Measurements from ENCODE around the gene PPM1B.
"Not testable (repeated sequence)": the region's sequence is repeated elsewhere in the genome, so short reads cannot be mapped to it uniquely, and the experiment has no call there.

PPM1B gene

DNA sequence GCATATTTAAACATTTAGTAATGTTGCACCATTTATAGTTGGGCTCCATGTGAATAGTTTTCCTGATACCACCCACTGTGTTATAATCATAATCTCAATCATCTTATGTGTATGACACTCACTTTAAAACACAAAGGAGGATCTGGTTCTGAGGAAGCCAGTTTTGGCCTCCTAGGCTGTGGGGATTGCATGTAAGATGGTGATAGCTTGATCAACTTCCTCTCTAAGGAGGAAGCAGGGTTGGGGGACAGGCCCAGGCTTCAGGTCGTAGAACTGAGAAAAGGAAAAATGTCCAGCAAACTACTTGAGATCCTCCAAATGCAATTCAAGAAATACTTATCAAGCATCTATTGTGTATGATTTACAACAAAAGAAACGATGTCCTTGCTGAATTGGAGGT, 4.9 kb upstream of the PPM1B start:
- no peak for DNase-seq (ENCODE audit: low read depth)

- DNase-seq (ENCODE audit: low read depth): no peak
These were observed 4.1 kb upstream of the PPM1B start for GRCh38 chr2:44164617-44165016.

DNA sequence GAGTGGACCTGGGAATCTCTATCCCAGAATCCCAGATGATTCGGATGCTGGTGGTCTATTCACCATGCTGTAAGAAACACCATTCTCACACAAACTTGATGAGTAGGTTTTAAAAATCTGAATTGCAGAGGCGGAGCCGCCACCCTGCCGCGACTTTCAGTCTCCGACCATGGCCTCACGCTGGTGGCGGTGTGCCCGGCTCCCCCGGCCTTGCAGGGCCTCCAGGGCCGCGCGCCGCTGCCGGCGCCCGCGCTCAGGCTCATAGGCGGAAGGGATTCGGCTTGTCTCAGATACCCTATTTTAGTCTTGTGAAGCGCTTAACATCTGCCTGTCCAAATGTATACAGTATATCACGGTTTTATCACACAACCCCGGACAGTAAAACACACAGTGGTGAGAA, 2.6 kb upstream of the PPM1B start:
- DNase-seq (ENCODE audit: low read depth): no peak

DNA sequence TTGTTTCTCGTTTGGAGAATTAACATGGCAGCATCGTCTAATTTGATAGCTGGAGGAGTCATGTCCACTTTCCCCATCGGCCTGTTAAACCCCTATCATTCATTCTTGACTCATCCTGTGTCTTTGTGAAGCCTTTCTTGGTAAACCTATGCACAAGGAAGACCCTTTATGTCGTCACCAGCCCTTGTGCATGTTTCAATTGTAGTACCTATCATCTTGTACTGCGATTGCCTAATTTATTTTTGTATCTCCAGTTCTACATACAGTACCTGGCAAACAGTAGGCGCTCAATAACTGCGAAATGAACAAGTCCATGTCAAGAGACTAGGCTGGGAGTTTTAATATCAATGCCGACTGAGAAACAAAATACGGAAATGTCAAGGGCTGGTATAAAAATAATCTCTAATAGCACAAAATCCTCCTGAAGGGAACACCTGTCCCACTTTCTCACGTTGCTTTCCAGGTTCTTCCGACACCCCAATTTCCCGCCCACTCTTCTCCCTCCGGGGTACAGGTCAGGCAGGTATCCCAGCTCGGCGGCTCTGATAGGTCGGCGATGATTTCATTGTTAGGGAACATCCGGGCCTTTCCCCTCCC, 1.3 kb upstream of the PPM1B start:
- DNase-seq (ENCODE audit: low read depth): no peak

DNA sequence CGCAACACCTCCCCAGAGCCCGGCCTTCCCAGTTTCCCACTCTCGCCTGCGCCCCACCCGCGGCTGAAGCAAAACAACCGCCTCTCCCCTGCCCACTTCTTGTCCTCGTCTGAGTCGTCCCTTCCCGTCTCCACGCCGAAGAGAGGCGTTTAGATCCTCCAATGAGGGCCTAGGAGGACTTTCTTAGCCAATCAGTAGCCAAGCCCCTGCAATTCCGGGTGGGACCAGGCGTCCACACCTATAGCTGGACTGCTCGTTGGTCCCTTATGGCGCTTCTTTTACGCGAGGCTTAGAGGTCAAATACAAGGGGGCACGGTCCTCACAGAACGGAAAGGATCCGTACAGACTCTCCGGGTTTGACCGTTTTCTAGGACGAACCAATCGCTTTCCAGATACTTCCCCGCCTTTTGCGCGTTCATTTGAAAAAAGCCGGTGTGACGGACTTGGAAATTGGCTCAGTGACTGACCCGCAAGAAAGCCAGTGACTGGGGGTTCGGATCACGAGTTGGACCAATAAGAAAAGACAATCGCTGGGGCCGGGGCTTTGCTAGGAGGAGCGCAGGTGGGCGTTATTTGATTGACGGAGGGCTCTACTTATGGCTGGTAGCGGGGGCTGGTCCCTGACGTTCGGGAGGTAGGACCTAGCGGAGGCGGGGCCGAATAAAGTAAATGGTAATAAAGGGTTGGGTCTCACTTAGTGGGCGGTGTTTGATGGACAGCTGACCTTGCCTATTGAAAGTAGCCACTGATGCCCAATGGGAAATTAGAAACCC, 581 bp upstream of the PPM1B start:
- DNase-seq (ENCODE audit: low read depth): peak; percentile 94

- peak; percentile 24 for DNase-seq (ENCODE audit: low read depth)
These were observed 652 bp downstream of the PPM1B start for GRCh38 chr2:44169155-44169898.

DNA sequence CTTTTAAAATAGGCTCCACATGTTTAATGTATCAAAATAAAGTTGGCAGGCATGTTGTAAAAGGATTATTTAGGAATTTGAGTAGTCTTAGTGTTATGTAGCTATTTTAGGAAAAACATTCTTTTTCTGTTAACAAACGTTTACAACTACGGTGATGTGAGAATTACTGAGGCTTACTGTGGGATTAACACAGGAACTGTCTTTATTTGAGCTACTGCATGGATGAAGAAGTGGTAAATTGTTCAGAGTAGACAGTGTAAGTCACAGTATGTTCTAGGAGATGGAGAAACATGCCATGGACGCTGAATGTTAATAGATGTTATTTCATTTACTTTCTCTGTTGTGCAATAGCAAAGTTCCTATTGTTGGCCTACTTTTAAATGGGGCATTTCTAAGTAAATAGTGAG, 1.6 kb downstream of the PPM1B start:
- DNase-seq (ENCODE audit: low read depth): no peak

- DNase-seq (ENCODE audit: low read depth): no peak
These were observed 2.3 kb downstream of the PPM1B start for GRCh38 chr2:44171018-44171417.

DNA sequence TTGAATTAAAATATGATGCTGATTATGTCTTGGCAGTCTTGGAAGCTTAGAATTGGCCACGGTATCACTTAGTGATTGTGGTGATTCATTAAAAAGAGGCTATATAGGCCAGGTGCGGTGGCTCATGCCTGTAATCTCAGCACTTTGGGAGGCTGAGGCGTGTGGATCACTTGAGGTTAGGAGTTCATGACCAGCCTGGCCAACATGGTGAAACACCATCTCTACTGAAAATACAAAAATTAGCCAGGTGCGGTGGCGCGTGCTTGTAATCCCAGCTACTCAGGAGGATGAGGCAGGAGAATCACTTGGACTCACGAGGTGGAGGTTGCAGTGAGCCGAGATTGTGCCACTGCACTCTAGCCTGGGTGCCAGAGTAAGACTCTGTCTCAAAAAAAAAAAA, 2.8 kb downstream of the PPM1B start:
- not testable (repeated sequence) for DNase-seq (ENCODE audit: low read depth)

DNA sequence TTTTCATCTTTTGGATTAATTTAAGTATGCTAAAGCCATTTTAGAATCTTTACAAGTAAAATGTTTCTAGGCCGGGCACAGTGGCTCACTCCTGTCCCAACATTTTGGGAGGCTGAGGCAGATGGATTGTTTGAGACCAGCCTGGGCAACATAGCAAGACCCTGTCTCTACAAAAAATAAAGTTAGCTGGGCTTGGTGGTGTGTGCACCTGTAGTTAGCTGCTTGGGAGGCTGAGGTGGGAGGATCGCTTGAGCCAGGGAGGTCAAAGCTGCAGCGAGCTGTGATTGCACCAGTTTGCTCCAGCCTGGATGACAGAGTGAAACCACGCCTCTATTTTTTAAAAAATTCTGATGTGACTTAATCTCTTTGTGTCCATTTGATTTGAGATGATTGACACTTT, 3.9 kb downstream of the PPM1B start:
- no peak for DNase-seq (ENCODE audit: low read depth)

DNA sequence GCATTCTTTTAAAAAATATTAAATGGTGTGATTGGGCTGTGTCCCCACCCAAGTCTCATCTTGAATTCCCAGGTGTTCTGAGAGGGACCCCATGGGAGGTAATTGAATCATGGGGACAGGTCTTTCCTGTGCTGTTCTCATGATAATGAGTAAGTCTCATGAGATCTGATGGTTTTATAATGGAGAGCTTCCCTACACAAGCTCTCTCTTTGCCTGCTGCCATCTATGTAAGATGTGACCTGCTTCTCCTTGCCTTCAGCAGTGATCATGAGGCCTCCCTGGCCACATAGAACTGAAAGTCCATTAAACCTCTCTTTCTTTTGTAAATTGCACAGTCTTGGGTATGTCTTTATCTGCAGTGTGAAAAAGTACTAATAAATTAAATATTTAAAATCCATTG, 10.3 kb downstream of the PPM1B start:
- DNase-seq (ENCODE audit: low read depth): no peak

GRCh38 chr2:44181648-44182047, 13.0 kb downstream of the PPM1B start:
- DNase-seq (ENCODE audit: low read depth): no peak

DNA sequence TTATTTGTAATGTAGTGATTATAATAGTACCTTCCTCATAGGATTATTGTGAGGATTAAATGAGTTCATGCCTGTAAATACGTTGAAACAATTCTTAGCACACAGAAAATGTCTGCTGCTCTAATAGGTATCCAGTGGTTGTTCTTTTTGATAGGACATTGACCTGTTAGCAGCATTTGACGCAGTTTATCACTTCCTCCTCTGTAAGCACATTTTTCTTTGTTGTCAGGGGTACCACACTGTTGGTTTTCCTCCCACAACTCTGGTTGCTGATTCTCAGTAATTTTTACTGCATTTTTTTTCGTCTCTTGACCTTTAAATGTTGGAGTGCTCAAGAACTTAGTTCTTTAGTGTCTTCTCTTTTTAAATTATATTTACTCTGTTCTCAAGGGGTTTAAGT, 15.4 kb downstream of the PPM1B start:
- DNase-seq (ENCODE audit: low read depth): no peak

- no peak for DNase-seq (ENCODE audit: low read depth)
These were observed 18.1 kb downstream of the PPM1B start for GRCh38 chr2:44186810-44187209.

DNA sequence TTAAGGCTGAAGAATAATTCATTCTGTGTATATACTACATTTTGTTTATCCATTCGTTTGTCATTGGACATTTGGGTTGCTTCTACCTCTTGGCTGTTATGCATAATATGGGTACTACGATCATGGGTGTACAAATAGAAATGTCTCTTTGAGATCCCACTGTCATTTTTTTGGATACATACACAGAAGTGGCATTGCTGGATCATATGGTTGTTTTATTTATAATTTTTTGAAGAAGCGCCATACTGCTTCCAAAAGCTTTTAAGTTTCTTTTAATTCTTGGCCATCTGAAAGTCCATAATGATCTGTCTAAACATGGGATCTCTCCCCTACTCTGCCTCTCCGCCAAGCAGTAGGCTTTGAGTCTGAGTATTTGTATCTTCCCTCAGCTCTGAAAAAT, 18.6 kb downstream of the PPM1B start:
- no peak for DNase-seq (ENCODE audit: low read depth)

GRCh38 chr2:44188696-44189095, 20.0 kb downstream of the PPM1B start:
- DNase-seq (ENCODE audit: low read depth): no peak

GRCh38 chr2:44189104-44189503, 20.4 kb downstream of the PPM1B start:
- no peak for DNase-seq (ENCODE audit: low read depth)

GRCh38 chr2:44190526-44190925, 21.9 kb downstream of the PPM1B start:
- DNase-seq (ENCODE audit: low read depth): no peak

DNA sequence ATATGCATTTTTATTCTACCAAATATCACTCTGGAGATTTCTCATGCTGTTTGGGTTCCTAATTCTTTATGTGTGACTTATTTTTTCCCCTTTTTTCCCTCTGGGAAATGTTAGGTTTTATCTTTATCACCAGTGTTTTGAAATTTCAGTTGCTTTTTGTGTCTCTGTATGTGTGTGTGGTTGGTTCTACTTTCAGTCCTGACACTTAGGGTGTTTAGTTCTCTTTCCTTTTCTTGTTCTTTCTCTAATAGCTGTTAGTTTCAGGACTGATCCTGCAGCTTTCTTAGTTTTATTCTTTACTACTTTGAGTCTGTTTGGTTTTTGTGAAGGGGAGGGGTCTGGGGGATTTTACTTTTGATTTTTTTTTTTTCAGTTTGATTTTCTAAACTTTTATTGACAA, 23.1 kb downstream of the PPM1B start:
- DNase-seq (ENCODE audit: low read depth): no peak

- DNase-seq (ENCODE audit: low read depth): no peak
These were observed 24.0 kb downstream of the PPM1B start for GRCh38 chr2:44192646-44193045.

DNA sequence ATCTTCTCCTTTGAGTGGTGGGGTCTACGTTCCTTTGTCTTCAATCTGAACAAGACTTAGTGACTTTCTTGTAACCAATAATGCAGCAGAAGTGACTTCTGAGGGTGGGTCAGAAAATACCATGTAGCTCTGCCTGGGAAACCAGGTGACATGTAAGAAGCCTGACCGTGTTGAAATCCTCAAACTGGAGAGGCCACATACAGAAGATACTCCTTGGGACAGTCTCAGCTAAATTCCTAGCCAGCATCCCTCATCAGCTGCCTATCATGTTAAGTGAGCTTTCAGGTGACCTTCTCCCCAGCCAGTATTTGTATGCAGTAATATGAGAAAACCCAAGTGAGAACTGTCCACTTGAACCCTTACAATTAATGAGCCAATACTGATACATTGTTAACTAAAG, 27.0 kb downstream of the PPM1B start:
- no peak for DNase-seq (ENCODE audit: low read depth)

DNA sequence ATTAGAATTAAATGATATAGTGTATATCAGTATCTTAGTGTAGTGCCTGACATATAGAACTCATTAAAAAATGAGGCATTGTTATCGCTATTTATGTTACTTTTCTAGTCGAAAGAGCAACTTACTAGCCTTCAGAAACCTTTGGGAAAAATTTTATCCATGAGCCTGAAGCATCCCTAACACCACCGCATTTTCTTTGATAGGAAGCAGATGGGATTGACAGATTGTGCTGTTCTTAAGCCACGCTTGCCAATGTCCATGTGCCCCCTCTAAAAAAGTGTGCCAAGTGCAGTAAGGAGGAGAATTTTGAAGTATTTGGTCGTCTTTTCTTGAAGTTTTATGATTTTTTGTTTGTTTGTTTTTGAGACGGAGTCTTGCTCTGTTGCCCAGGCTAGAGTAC, 29.1 kb downstream of the PPM1B start:
- no peak for DNase-seq (ENCODE audit: low read depth)

GRCh38 chr2:44200011-44200410, 31.3 kb downstream of the PPM1B start:
- no peak for DNase-seq (ENCODE audit: low read depth)
